Measurements from ENCODE around the gene PRDX6. TPM values are rescaled to one million over a fixed set of nuclear protein-coding genes. Genes with fewer than 3 reads are reported as not detected.

PRDX6 gene
- total and polyA plus RNA-seq, 2 of the 8 experiments (the other 6 are each of a cell fraction or from before 2014, with no cell fraction given): 348 to 677 TPM

DNA sequence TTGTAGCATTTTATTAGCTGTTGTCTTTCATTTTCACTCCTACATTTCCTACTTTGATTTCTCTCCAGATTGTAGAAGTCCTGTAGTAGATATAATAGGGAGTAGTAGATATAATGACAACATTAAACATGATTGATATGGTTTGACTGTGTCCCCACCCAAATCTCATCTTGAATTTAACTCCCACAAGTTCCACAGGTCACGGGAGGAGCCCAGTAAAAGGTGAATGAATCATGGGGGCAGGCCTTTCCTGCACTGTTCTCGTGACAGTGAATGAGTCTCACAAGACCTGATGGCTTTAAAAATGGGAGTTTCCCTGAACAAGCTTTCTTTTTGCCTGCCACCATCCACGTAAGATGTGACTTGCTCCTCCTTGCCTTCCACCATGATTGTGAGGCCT lies 7.5 kb upstream of the PRDX6 start:
- ChIA-PET POLR2A (ENCODE audit: partially characterized antibody) (interaction anchor here (1.1 kb wide), 1 partner anchor 21 kb away, joined by 3 read pairs; no protein-coding TSS in a partner anchor), CTCF (ENCODE audit: partially characterized antibody) (interaction anchor here (1.6 kb wide), 1 partner anchor 39 kb away, joined by 5 read pairs; no protein-coding TSS in a partner anchor)
- no peak overlapping the region for H2AFZ ChIP-seq (ENCODE audit: low read length)
- peaks cover 0 to 28% of the 10 kb centered on the region in 2 experiments; a peak in 2 of 4 replicates for H3K79me2 ChIP-seq (ENCODE audit: control insufficient read depth in 1 of 2, insufficient read depth in 2 of 2, low read length in 2 of 2)
- H2AK5ac ChIP-seq (ENCODE audit: low read depth, low read length): no peak overlapping the region
- H3K36me3 ChIP-seq (ENCODE audit: control insufficient read depth in 2 of 4, insufficient read depth in 4 of 4, low read length in 3 of 4): peaks cover 0 to 40% (median 7%) of the 10 kb centered on the region in 4 experiments; a peak in 4 of 8 replicates
- no peak overlapping the region for H4K5ac ChIP-seq (ENCODE audit: insufficient read length, low read depth, low read length)
- H3K14ac ChIP-seq (ENCODE audit: insufficient read length): no peak overlapping the region
- FAIRE-seq (no peak), DNase-seq (ENCODE audit: low read depth in 1 of 2, low spot score in 2 of 2) (no peak)
- H2BK5ac ChIP-seq (ENCODE audit: low read depth, low read length): no peak overlapping the region
- no peaks in the 10 kb centered on the region for H4K20me1 ChIP-seq (replicated peaks in 1 of 2; ENCODE audit: control insufficient read depth in 1 of 2, insufficient read depth in 2 of 2, low read length in 2 of 2)
- no peak overlapping the region for H3K4ac ChIP-seq (replicated peaks; ENCODE audit: insufficient read length, low read depth, low read length)
- H3K4me2 ChIP-seq (ENCODE audit: insufficient read depth in 1 of 2, low read depth in 2 of 2, low read length in 2 of 2): no peak overlapping the region
- H3K27me3 ChIP-seq (replicated peaks in 1 of 4; ENCODE audit: control insufficient read depth in 3 of 4, extremely low read depth in 1 of 4, insufficient read depth in 3 of 4, low read length in 3 of 4): no peaks in the 10 kb centered on the region
- no peak overlapping the region for H3K27ac ChIP-seq (ENCODE audit: low read depth, low read length)
- H3K18ac ChIP-seq (ENCODE audit: extremely low read depth, low read length): no peak overlapping the region
- no peak overlapping the region for H4K91ac ChIP-seq (replicated peaks; ENCODE audit: insufficient read length, low read length)
- no peak overlapping the region for H4K8ac ChIP-seq (ENCODE audit: extremely low read depth, insufficient read depth, low read length)
- WGBS, 2 experiments (ENCODE audit: extremely low coverage in 1 of 2, insufficient coverage in 1 of 2, insufficient read length in 1 of 2, insufficient replicate concordance in 2 of 2, low coverage in 1 of 2, low lambda C conversion rate in 2 of 2, missing lambda C conversion rate in 1 of 2): 94% methylated on average over 3 of the region's 3 CpGs; no CpG with 5 or more reads in 1 of the 2 experiments
- H3K23me2 ChIP-seq (ENCODE audit: low read depth, low read length): no peaks in the 10 kb centered on the region
- no peak overlapping the region for H3K4me3 ChIP-seq (ENCODE audit: extremely low read depth in 1 of 4, insufficient read depth in 2 of 4, low read depth in 3 of 4, low read length in 4 of 4)
- no peak overlapping the region for H3K56ac ChIP-seq (replicated peaks; ENCODE audit: insufficient read length, low read depth, low read length)
- no peak overlapping the region for H3K23ac ChIP-seq (ENCODE audit: insufficient read length)
- H3K4me1 ChIP-seq (replicated peaks in 1 of 4; ENCODE audit: control insufficient read depth in 3 of 4, insufficient read depth in 4 of 4, low read length in 3 of 4): no peaks in the 10 kb centered on the region
- H2BK15ac ChIP-seq (ENCODE audit: low read length): no peak overlapping the region
- H2BK12ac ChIP-seq (ENCODE audit: low read depth, low read length): no peak overlapping the region
- no peak overlapping the region for H3K9ac ChIP-seq (replicated peaks in 1 of 4; ENCODE audit: extremely low read depth in 1 of 4, low read depth in 3 of 4, low read length in 3 of 4)
- H2BK20ac ChIP-seq (ENCODE audit: low read length): no peak overlapping the region
- H3K79me1 ChIP-seq (ENCODE audit: low read depth, low read length): no peaks in the 10 kb centered on the region
- peaks cover 27 to 38% of the 10 kb centered on the region in 2 experiments for H3K9me3 ChIP-seq (ENCODE audit: insufficient read depth in 2 of 2, low read depth in 1 of 2, low read length in 1 of 2)
- no peak overlapping the region for H2BK120ac ChIP-seq (replicated peaks; ENCODE audit: low read depth, low read length)
- TF ChIP-seq SRF (IDR thresholded peaks at IDR 0.05; ENCODE audit: low read depth, low read length): no peak
- no peak for TF ChIP-seq JUND (IDR thresholded peaks at IDR 0.05; ENCODE audit: low read length)
- no peak for TF ChIP-seq GTF2F1 (IDR thresholded peaks at IDR 0.05; ENCODE audit: borderline replicate concordance, low read depth, low read length)
- TF ChIP-seq RAD21 (IDR thresholded peaks at IDR 0.05 in 1 of 2, conservative IDR thresholded peaks at IDR 0.05 in 1 of 2; ENCODE audit: low read depth in 2 of 2, low read length in 2 of 2): no peak
- TF ChIP-seq YY1 (IDR thresholded peaks at IDR 0.05; ENCODE audit: low read depth, low read length): no peak
- no peak for TF ChIP-seq KDM1A (IDR thresholded peaks at IDR 0.05; ENCODE audit: borderline replicate concordance, low read length)
- TF ChIP-seq CBX8 (IDR thresholded peaks at IDR 0.05; ENCODE audit: borderline replicate concordance, low read depth, low read length): no peak
- no peak for TF ChIP-seq NRF1 (IDR thresholded peaks at IDR 0.05; ENCODE audit: low read depth, low read length)

All from H1 (cell line).